Measurements from ENCODE around the gene KLF2. TPM values are rescaled to one million over a fixed set of nuclear protein-coding genes. Genes with fewer than 3 reads are reported as not detected.

Gene KLF2
- total RNA-seq: 100 to 1,000 TPM; 115 to 236 (median 167) TPM

DNA sequence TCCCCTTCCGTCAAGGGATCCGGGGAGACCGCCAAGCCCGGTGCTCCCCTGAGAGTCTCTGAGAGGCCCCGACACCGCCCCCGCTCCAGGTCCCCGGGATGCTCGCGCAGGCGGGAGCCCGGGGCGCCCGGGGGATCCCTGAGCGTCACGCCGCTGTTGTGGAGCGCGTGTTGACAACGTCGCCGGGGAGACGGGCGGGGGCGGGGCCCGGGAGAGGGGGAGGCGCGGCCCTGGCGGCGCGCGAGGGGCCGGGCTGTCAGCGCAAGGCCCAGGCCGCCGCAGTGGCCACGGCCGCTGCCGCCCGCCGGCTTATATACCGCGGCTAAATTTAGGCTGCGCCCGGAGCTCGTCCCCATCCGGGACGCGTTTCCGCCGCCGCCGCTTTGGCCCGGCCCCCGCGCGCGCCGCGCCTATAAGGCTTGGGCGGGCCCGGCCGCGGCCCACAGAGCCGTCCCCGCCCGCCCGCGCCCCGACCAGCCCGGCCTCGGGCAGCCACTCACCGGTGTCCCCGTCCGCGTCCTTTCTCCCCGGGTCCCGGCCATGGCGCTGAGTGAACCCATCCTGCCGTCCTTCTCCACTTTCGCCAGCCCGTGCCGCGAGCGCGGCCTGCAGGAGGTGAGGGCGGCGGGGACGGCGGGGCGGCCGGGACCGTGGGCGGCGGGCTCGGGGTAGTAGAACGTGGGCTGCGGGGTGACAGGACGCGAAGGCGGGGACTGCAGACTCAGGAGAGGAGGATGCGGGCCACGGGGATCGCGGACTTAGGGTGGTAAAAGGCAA, at the start of gene KLF2:
KLF2 (plus strand) TSS at position 443 of the 777 bp plus-strand sequence; CDS start at position 541, 98 bp downstream.
- H3K4me3 ChIP-seq: peak within 1 kb of the TSS; percentile 82 to 98 (median 94)
- TF ChIP-seq, protein P1, sequence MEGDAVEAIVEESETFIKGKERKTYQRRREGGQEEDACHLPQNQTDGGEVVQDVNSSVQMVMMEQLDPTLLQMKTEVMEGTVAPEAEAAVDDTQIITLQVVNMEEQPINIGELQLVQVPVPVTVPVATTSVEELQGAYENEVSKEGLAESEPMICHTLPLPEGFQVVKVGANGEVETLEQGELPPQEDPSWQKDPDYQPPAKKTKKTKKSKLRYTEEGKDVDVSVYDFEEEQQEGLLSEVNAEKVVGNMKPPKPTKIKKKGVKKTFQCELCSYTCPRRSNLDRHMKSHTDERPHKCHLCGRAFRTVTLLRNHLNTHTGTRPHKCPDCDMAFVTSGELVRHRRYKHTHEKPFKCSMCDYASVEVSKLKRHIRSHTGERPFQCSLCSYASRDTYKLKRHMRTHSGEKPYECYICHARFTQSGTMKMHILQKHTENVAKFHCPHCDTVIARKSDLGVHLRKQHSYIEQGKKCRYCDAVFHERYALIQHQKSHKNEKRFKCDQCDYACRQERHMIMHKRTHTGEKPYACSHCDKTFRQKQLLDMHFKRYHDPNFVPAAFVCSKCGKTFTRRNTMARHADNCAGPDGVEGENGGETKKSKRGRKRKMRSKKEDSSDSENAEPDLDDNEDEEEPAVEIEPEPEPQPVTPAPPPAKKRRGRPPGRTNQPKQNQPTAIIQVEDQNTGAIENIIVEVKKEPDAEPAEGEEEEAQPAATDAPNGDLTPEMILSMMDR (IDR thresholded peaks at IDR 0.05): peak in 2 of 5 experiments; percentile 3 to 9
- peak in 1 of 2 donors; percentile 82 for TF ChIP-seq EP300 (IDR thresholded peaks at IDR 0.05)
- TF ChIP-seq POLR2A (IDR thresholded peaks at IDR 0.05): peak; percentile 83 to 93
- peaks cover 0 to 55% (median 25%) of the 10 kb centered on the region in 4 donors for H3K4me1 ChIP-seq
- 0% methylated on average over 15 to 62 of the region's 105 CpGs for WGBS, 2 donors
- peak within 1 kb of the TSS; percentile 95 to 98 (median 96) for H3K27ac ChIP-seq
- DNase-seq (ENCODE audit: low spot score in 2 of 2): peak; percentile 90 to 91
- no peaks in the 10 kb centered on the region for H3K9me3 ChIP-seq
- H3K27me3 ChIP-seq: no peaks in the 10 kb centered on the region
- H3K36me3 ChIP-seq: peaks cover 6 to 35% (median 19%) of the 10 kb centered on the region in 3 donors

DNA sequence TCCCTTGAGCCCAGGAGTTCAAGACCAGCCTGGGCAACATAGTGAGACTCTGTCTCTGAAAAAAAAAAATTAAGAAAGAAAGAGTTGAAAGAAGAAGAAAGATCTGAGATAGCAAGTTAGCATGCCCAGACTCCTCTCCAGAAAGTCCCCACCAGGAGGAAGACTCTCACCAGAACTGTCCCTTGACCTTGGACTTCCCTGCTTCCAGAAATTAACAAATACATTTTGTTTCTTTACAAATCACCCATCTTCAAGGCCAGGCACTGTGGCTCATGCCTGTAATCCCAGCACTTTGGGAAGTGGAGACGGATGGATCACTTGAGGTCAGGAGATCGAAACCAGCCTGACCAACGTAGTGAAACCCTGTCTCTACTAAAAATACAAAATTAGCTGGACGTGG, 44.3 kb upstream of the KLF2 start:
- no peaks in the 10 kb centered on the region for H3K27me3 ChIP-seq
- no peak for DNase-seq (ENCODE audit: low spot score in 2 of 2)
- TF ChIP-seq POLR2A (IDR thresholded peaks at IDR 0.05) (no peak), EP300 (IDR thresholded peaks at IDR 0.05) (no peak)
- TF ChIP-seq, protein P1 (IDR thresholded peaks at IDR 0.05): no peak
- H3K36me3 ChIP-seq: no peaks in the 10 kb centered on the region
- peak overlapping the region in 1 of 4 donors; percentile 73 for H3K27ac ChIP-seq
- H3K4me3 ChIP-seq: no peak overlapping the region
- H3K9me3 ChIP-seq: no peaks in the 10 kb centered on the region
- H3K4me1 ChIP-seq: peaks cover 0 to 57% (median 19%) of the 10 kb centered on the region in 4 donors
- WGBS, 2 donors: 86 to 89% methylated on average over 4 of the region's 4 CpGs

DNA sequence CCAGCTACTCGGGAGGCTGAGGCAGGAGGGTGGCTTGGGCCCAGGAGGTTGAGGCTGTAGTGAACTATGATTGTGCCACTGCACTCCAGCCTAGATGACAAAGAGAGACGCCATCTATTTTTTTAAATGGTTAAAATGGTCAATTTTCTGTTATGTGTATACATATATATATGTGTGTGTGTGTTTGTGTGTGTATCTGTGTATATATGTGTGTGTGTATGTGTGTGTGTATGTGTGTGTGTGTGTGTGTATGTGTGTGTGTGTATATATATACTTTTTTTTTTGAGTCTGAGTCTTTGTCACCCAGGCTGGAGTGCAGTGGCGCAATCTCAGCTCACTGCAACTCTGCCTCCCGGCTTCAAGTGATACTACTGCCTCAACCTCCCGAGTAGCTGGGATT, 42.9 kb upstream of the KLF2 start:
- H3K27ac ChIP-seq: peak overlapping the region in 1 of 4 donors; percentile 96
- peaks cover 0 to 71% (median 31%) of the 10 kb centered on the region in 4 donors for H3K4me1 ChIP-seq
- DNase-seq (ENCODE audit: low spot score in 2 of 2): no peak

DNA sequence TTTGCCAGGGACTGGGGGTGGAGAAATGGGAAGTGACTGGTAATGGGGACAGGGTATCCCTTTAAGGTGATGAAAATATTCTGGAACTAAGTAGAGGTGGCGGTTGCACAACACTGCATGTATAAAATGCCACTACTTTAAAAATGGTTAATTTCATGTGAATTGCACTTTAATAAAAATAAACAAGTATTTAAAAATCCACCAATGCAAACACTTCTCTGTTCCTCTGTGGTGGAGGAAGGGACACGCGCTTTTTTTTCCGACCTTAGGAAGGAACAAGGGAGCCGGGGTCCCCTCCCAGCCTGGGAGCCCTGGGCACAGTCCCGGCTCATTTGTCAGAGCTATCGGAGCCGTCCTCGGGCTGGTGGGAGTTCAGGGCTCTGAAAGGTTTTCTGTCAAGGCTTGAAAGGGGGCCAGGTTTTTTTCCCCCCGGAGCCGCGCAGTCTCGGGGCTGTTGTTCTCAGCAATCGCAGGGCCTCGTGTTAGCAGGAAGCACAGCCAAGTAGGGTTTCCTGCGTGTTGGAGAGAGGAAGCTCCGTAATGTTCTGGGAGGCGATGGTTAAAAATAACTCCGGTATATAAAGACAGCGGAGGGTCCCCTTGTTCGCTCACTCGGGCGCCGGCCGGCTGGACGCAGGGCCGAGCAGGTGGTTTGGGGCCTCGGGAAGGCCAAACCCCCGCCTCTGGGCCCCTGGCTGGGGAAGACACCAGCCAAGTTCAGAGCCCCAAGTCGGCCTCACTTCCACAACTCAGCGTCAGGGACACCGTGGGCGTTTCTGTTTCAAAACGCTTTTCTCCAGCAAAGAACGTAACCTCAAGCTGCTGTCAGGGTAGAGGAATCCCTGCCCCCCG, 41.2 kb upstream of the KLF2 start:
- Histone ChIP-seq H3K27me3 (no peaks in the 10 kb centered on the region), H3K4me1 (peaks cover 0 to 73% (median 31%) of the 10 kb centered on the region in 4 donors), H3K36me3 (no peaks in the 10 kb centered on the region), H3K9me3 (no peaks in the 10 kb centered on the region), H3K27ac (peak overlapping the region; percentile 86 to 98 (median 93)), H3K4me3 (peak overlapping the region; percentile 5 to 38 (median 13))
- peak; percentile 68 to 82 for DNase-seq (ENCODE audit: low spot score in 2 of 2)
- TF ChIP-seq EP300 (IDR thresholded peaks at IDR 0.05) (peak; percentile 80 to 94), POLR2A (IDR thresholded peaks at IDR 0.05) (peak; percentile 12 to 66)
- TF ChIP-seq, protein P1 (IDR thresholded peaks at IDR 0.05): peak in 1 of 5 experiments; percentile 14
- 2 to 3% methylated on average over 24 to 35 of the region's 36 CpGs for WGBS, 2 donors

More for the DNA sequence above, 42.9 kb upstream of the KLF2 start:
- H3K4me3 ChIP-seq: no peak overlapping the region
- no peaks in the 10 kb centered on the region for H3K36me3 ChIP-seq
- 94 to 95% methylated on average over 5 of the region's 5 CpGs for WGBS, 2 donors
- no peaks in the 10 kb centered on the region for H3K9me3 ChIP-seq
- no peaks in the 10 kb centered on the region for H3K27me3 ChIP-seq
- TF ChIP-seq EP300 (IDR thresholded peaks at IDR 0.05) (no peak), POLR2A (IDR thresholded peaks at IDR 0.05) (no peak)
- TF ChIP-seq, protein P1 (IDR thresholded peaks at IDR 0.05): no peak
